Progenitor cell of endocrine pancreas (in vitro differentiated cells): ENCODE measurements around the gene SLC12A2. TPM values are rescaled to one million over a fixed set of nuclear protein-coding genes. Genes with fewer than 3 reads are reported as not detected.
A peak's percentile ranks its signal among the peaks of the same experiment; 100 is the strongest.

Experiments
- DNase-seq: peaks from one replicate; pipeline ENCODE4 v3.0.0; 2021; ENCODE audit warnings: low spot score; ENCODE audit not compliant: unreplicated experiment
- H3K27ac Mint-ChIP-seq: 2 replicates; pipeline ENCODE4 v1.8.0; 2021; ENCODE audit warnings: mild to moderate bottlenecking, moderate library complexity, mixed read lengths
- H3K27me3 Mint-ChIP-seq: 2 replicates; pipeline ENCODE4 v1.8.0; 2021; ENCODE audit warnings: mixed read lengths
- H3K36me3 Mint-ChIP-seq: 2 replicates; pipeline ENCODE4 v1.8.0; 2022; ENCODE audit warnings: mixed read lengths; ENCODE audit not compliant: insufficient read depth
- H3K4me1 Mint-ChIP-seq: 2 replicates; pipeline ENCODE4 v1.8.0; 2021; ENCODE audit warnings: low read depth, mixed read lengths
- H3K4me3 Mint-ChIP-seq: 2 replicates; pipeline ENCODE4 v1.8.0; 2021; ENCODE audit warnings: low read depth, mild to moderate bottlenecking, moderate library complexity, mixed read lengths
- H3K9me3 Mint-ChIP-seq: 2 replicates; pipeline ENCODE4 v1.8.0; 2021; ENCODE audit warnings: low read depth, mixed read lengths
- CTCF ChIP-seq: fragments of 200-600 bp; sonication (generic); IDR thresholded peaks from one replicate; pipeline ENCODE4 v1.5.0; 2021; ENCODE audit warnings: antibody characterized with exemption, mild to moderate bottlenecking; ENCODE audit not compliant: unreplicated experiment
- long read RNA-seq: library from polyadenylated mRNA; unstranded; transcript quantifications from one replicate; pipeline ENCODE4 v2.0.0, GENCODE V29; 2020
- total RNA-seq: library from RNA; stranded (reverse); gene quantifications from 2 replicates; pipeline ENCODE4 v1.2.1, GENCODE V29; 2021

Gene SLC12A2
- 51.7 and 57.4 TPM in 2 replicates for total RNA-seq
- long read RNA-seq, partial matches to known transcripts = 5 of 9 reads
- long read RNA-seq, other reads (novel, unspliced or antisense) = 4 of 9 reads

DNA sequence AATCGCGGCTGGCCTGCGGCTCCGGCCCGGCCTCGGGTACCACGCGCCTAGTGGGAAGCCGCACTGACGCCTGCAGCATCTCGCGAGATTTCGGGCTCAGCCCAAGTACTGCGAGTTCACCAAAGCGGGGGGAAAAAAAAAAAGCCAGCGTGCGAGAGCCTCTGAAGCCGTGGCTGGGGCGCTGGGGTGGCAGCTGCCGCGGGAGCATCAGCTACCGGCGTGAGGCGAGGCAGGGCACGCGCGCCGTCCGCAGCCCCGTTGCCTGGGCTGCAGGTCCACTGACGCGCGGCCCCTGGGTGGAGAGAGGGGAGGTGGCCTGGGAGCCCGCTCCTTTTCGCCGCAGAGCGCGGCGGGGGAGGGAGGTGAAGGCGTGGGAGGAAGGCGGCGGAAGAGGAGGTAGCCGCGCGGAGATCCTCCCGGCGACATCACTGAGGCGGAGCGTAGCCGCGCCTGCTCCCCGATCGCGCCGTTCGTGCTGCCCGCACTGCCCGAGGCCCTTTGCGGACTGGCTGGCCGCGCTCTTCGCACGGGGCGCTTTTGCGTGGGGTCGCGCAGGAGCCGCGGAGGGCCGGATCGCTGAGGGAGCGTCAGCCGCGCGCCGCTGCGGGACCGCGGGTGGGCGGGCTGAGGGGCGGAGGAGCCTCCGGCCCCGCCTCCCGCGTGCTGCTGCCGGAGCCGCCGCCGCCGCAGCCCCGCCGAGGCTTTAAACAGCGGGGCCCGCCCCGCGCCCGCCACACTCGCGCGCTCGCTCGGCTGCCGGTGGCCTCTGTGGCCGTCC lies at the start of gene SLC12A2:
Gene SLC12A2 (plus strand): TSS at position 734 of the 778 bp plus-strand sequence. CDS start 189 bp downstream, outside the sequence.
- no peak for TF ChIP-seq CTCF
- Mint-ChIP-seq H3K27ac (peak within 1 kb of the TSS; percentile 87), H3K9me3 (no peaks in the 10 kb centered on the region), H3K4me3 (peak within 1 kb of the TSS; percentile 92), H3K36me3 (no peaks in the 10 kb centered on the region), H3K4me1 (peaks cover 37% of the 10 kb centered on the region), H3K27me3 (no peaks in the 10 kb centered on the region)
- DNase-seq = peak; percentile 78

GRCh38 chr5:128035689-128036088 lies 47.9 kb upstream of the SLC12A2 start:
- Mint-ChIP-seq H3K4me3 (no peak overlapping the region), H3K27ac (no peak overlapping the region), H3K36me3 (peaks cover 7% of the 10 kb centered on the region)

DNA sequence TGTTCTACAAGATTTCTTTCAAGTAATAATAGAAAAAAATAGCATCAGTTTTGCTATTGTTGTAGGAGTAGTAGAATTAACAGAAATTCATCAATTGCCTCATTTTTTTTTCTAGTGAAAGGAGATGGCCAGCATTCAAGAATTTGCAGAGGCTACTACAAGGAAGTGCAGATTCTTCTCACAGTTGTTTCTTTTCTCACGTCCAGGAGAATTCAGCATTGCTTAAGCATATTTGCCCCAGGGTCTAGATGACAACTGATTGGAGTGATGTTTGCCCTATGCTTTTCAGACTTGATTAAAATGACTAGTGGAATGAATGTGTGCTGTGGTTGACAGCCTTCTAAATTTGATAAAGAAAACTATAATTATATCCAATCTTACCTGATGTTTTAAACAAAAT lies 46.6 kb upstream of the SLC12A2 start:
- no peaks in the 10 kb centered on the region for H3K27me3 Mint-ChIP-seq
- H3K9me3 Mint-ChIP-seq = peaks cover 14% of the 10 kb centered on the region
- peaks cover 13% of the 10 kb centered on the region for H3K4me1 Mint-ChIP-seq
- no peak overlapping the region for H3K27ac Mint-ChIP-seq
- DNase-seq = no peak
- no peak for TF ChIP-seq CTCF
- no peak overlapping the region for H3K4me3 Mint-ChIP-seq
- H3K36me3 Mint-ChIP-seq = peaks cover 5% of the 10 kb centered on the region

More at GRCh38 chr5:128035689-128036088, 47.9 kb upstream of the SLC12A2 start:
- H3K4me1 Mint-ChIP-seq = peaks cover 13% of the 10 kb centered on the region
- no peak for TF ChIP-seq CTCF
- DNase-seq = no peak
- H3K9me3 Mint-ChIP-seq = peaks cover 14% of the 10 kb centered on the region
- H3K27me3 Mint-ChIP-seq = no peaks in the 10 kb centered on the region

DNA sequence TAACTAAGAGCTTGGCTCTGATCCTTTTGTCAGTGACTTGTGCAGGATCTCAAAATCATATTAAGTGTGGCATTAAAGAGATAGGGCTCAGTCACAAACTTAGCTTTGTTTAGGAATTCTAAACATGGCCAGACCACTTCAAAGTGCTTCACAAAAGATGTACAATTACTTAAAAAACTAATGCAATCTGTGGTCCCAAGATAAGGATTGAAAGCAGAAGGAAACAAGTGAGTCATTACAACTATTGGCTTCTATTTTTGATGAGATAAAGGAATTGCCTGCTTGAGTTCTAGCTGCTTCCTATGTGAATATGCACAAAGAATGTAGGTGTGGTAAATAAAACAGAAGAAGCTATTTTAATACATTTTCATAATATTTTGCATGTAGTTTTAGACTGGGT lies 44.9 kb upstream of the SLC12A2 start:
- no peak for TF ChIP-seq CTCF
- no peak for DNase-seq
- Mint-ChIP-seq H3K4me1 (peaks cover 17% of the 10 kb centered on the region), H3K36me3 (peaks cover 4% of the 10 kb centered on the region), H3K27me3 (no peaks in the 10 kb centered on the region), H3K27ac (no peak overlapping the region), H3K4me3 (no peak overlapping the region), H3K9me3 (peaks cover 4% of the 10 kb centered on the region)

DNA sequence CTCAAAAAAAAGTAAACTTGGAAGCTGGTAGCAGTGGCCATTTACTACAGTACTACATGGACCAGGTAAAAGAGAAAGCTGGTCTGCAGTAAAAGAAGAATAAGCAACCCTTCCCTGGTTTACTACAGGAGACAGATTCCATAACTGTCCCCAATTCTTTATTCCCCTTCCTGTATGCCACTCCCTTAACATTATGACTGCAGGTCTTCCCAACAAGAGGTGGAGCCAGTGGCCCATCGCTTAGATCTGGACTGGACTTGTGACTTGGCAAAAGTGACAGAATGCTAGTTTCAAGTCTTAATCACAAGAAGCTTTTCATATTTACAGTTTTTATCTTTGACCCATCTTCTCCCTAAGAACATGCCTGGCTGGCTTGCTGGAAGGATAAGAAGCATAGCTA lies 42.6 kb upstream of the SLC12A2 start:
- no peak for TF ChIP-seq CTCF
- Mint-ChIP-seq H3K27me3 (no peaks in the 10 kb centered on the region), H3K4me3 (no peak overlapping the region), H3K9me3 (peaks cover 5% of the 10 kb centered on the region), H3K36me3 (peaks cover 2% of the 10 kb centered on the region), H3K27ac (no peak overlapping the region), H3K4me1 (peaks cover 10% of the 10 kb centered on the region)
- DNase-seq = no peak
